RCC 7860 (cell line): ENCODE measurements around the gene WNT9A.
"Not testable (repeated sequence)": the region's sequence is repeated elsewhere in the genome, so short reads cannot be mapped to it uniquely, and the experiment has no call there.

Source experiments
- DNase-seq: peaks from one replicate; pipeline ENCODE4 v3.0.0-alpha.2; 2015; ENCODE audit warnings: low spot score
- FAIRE-seq: peaks from 2 replicates; lab custom pipeline; 2012; peaks lifted over from hg19 to GRCh38; lab: Jason Lieb, UNC

WNT9A gene

DNA sequence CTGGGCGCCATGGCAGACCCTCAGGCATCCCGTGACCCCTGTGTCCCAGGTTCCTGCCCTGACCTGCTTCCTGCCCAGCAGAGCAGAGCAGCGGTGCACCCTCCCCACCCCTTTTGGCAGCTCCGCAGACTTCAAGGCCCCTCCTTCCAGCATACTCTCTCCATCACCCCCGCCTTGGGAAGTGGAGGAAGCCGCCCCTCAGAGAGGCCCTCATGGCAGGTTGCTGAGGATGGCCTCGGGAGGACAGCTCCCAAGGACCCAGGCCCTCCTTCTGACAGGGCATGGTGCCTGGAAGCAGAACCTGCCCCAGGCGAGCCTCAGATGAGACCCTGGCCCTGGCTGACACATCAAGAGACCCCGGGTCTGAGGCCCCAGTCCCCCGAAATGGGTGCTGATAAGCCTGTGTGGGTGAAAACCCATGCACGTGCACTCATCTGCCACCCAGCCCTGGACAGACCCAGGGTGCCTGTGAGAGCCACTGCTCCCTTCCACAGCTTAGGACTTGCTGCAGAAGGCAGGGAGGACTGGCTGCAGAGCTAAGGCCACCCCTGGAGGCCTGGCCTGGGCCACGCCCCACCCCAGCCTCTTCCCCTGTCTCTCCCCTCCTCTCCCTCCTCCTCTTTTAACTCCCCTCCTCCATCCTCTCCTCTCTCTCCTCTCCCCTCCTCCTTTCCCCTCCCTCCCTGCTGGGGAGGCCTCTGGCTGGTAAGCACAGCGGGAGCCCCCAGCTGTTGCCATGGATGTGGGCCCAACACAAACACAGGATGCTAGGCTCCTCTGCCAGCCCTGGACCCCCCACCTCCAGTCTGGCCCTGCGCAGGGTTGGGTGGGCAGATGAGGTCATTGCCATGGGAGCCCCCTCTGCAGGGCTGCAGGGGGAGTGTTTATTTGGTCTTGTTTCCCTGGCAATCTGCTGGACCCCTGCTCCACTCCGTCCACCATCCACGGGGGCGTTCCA, 33.7 kb downstream of the WNT9A start:
- FAIRE-seq (no peak), DNase-seq (no peak)

DNA sequence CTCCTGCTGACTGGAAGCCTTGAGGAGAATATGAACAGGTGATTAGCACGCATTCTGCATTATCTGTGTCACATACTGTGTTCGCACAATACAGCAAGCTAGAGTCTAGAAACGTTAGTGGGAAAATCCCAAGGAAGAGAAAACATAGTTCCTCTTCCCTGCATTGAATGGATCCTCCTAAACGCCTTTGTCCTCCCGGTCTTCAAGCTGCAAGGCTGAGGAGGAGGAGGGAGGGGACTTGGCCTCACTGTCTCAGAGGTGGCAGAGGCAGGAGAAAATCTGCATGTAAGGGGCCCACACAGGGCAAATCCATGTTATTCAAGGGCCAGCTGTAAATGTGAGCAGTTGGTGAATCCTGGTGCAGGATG, 34.4 kb downstream of the WNT9A start:
- no peak for FAIRE-seq
- no peak for DNase-seq

DNA sequence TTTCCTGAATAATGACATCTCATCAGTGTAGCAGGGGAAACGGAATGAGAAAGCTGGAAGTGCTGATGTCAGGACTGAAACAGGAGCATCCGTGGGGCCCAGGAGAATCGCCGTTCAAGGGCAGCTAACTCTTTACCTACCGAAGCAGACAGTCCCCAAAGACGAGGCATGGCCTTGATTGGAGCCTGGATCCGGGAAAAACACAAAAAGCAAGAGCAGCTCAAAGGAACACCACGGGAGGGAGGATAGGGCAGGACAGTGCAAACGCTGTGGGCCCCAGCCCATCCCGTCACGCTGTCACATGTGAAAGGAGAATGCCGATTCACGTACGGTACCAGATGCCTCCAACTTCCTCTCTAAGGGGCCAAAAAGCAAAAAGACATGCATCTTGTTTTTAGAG, 34.9 kb downstream of the WNT9A start:
- FAIRE-seq (no peak), DNase-seq (no peak)

DNA sequence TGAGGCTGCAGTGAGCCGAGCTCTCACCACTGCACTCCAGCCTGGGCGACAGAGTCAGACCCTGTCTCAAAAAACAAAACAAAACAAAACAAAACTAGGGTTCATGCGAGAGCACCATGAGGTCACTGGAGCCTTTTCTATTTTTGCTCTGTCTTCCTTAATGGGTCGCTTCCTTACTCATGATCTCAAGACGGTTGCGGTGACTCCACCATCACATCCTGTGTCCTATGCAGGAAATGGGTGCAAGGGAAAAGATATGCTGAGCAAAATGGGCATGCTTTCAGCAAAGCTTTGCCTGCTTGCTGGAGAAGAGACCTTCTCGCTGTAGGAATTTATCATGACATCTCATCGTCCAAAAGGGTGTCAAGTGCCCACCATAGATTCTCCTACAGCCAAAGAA, 36.4 kb downstream of the WNT9A start:
- FAIRE-seq = no peak
- no peak for DNase-seq

DNA sequence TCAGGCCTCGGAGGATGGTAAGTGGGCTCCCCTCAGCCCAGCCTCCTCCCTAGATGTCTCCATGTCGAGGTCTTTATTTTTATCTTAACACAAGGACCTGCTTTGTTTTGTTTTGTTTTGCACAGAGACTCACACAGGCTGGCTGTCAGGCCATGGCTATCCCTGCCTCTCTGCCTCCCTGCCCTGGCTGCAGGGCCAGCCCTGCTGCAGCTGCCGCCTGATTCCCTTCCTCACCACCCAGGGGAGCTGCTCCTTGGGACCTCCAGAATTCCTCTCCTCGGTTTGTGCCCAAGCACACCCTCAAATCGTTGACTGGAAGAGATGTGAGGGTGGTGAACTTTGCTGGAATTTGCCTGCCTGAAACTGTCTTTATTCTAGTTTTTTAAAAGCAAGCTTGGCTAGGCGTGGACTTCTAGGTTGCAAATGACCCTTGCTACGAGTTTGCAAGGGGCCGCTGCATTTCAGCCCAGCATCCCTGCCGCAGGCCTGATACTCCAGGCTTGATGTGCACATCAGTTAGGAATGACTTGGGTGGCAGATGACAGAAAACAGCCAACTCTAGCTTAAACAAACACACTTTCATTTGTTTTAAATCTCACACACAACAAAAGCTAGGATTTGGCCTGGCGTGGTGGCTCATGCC, 37.1 kb downstream of the WNT9A start:
- DNase-seq (no peak), FAIRE-seq (no peak)

DNA sequence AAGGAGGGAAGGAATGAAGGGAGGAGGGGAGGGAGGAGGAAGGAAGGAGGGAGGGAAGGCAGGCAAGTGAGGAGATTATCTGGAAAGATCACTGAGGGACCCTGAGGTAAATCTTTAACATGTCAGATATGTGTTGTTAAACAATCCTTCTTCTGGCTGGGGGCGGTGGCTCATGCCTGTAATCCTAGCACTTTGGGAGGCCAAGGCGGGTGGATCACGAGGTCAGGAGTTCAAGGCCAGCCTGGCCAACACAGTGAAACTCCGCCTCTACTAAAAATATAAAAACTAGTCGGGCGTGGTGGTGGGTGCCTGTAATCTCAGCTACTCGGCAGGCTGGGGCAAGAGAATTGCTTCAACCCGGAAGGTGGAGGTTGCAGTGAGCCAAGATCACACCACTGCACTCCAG, 37.8 kb downstream of the WNT9A start:
- FAIRE-seq, DNase-seq: not testable (repeated sequence)

DNA sequence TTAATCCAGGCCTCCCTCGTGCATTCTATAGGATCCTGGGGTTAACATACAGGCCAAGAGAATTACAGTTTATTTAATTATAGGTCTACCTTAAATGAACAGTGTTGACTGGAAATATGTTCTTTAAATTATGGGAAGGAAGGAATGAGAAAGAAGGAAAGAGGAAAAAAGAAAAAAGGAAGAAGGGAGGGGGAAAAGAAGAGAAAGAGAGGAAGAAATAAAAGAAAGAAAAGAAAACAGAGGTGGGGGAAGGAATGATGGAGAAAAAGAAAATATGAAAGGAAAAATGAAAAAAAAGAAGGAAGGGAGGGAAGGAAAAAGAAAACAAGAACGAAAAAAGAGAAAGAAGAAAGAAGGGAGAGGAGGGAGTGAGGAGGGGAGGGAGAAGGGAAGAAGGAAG, 38.5 kb downstream of the WNT9A start:
- no peak for DNase-seq
- no peak for FAIRE-seq

DNA sequence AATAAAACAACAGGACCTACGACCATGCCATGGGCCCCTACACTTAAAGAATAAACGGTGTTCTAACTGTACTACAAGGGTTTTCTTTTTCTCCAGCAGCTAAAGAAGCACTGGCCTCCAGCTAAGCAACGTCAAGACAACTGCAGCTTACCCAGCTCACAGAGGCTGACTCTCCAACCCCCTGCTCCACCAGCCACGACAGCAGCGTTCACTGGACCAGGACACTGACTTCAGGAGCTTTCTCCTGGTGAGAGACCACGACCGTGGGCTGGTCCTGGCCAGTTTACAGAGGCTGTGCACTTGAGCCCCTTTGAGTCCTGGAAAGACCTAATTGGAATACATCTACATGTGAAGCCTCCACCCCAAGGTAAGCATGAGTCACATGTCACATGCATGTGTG, 39.4 kb downstream of the WNT9A start:
- no peak for FAIRE-seq

DNA sequence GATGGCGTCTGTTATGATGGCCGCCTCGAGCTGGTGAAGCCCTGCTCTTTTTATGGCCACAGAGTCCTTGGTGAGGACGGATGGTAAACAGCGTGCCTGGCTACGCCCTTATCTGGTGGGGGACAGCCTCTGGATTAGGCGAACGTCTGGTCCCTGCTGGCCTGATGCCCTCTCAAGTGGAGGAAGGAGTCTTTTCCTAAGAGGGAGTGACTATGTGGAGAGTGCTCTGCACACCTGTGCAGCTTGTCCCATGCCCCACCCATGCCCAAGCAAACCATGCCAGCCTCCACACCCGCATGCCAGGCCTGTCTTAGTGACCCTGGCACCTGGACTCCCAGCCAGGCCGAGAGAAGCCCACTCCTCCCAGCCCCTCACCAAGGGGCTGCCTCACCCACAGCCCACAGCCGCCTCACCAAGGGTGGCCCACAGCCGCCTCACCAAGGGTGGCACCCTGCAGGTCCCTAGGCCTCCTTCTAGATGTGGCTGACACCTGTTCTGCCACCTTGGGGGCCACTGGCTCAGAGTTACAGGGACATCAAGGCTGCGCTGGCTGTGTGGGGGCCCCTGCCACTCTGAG, 40.2 kb downstream of the WNT9A start:
- no peak for DNase-seq
- no peak for FAIRE-seq

More for the DNA sequence above, 39.4 kb downstream of the WNT9A start:
- no peak for DNase-seq

DNA sequence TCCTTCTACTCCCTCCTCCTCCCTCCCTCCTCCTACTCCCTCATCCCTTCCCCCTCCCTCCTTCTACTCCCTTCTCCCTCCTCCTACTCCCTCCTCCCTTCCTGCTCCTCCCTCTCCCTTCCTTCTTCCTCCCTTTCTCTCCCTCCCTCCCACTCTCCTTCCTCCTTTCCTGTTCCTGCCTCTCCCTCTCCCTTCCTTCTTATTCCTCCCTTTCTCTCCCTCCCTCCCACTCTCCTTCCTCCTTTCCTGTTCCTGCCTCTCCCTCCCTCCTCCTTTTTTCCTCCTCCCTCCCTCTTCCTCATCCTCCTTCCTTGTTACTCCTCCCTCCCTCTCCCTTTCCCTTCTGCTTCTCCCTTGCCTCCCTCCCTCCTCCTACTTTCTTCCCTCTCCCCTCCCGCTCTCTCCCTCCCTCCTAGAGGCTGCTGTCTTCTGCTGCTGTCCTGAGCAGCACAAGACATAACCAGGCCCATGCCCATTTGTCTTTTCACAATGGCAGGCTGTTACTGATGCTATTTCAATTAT, 41.1 kb downstream of the WNT9A start:
- FAIRE-seq = no peak
- DNase-seq = no peak

DNA sequence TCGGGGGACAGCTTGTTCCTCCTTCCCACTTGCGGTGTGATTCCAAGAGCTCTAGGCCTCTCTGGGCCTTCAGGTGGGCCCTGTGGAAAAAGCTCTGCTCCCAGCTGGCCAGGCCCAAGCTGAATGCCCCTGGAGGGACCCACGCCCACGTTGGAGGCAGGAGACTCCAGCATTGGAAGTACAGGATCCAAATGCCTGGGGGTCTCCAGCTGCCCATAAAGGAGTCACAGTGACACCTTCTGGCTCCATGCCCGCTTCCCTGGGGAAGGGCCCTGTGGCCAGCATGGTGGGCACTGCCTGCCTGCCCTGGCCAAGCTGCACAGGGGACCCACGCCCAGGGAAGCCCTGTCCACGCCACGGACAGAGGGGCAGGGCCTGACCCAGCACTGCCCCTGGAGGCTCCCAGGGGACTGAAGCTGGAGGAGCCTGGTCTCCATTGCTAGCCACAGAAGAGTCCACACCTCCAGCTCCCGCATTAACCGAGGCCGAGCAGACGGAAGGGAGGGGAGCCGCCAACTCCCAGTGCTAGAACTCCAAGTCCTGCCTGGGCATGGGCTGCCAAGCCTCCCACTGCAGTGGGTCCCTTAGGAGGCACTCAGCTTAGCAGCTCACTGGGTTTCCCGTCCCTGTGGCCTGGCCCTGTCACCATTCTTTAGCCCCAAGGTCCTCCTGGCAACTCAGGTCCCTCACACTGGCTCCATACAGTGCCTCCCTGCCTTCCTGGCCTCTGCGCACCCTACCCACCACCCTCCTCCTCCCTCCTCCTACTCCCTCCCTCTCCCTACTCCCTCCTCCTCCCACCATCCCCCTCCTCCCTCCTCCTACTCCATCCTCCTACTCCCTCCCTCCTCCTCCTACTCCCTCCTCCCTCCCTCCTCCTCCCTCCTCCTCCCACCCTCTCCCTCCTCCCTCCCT, 41.9 kb downstream of the WNT9A start:
- no peak for DNase-seq
- FAIRE-seq = no peak

DNA sequence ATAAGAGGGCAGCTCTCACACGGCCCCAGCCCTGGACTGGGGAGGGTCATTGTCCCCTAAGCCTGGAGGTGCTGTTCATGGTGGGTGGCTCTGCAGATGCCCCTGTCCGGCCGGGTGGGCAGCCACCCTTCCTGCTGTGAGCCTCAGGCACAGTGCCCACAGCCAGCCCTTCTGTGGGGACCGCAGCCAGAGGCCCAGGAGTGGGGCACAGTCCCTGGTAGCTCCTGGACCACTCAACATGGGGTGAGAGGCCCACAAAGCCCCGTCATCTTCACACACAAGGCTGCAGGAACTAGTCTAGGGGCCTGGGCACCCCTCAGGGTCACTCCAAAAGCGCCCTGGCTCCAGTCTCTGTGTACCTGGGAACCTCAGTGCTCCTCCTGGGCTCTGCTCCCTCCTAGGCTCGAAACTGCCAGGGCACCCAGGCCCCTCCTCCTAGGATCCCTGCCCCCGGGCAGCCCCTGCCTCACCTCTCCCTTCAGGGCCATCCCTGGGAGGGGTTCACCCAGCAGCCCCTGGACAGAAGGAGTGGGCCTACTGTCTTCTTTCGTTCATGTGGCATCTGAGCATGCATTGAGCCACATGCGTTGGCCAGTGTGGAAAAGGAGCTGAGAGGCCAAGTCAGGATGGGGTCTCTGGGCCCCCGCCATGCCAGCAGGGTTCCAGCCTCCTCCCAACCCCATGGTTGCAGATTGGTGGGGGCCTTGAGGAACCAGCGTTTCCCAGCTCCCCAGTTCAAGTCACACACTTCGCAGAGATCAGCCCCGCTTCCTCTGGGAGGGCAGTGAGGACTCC, 43.0 kb downstream of the WNT9A start:
- DNase-seq (no peak), FAIRE-seq (no peak)

DNA sequence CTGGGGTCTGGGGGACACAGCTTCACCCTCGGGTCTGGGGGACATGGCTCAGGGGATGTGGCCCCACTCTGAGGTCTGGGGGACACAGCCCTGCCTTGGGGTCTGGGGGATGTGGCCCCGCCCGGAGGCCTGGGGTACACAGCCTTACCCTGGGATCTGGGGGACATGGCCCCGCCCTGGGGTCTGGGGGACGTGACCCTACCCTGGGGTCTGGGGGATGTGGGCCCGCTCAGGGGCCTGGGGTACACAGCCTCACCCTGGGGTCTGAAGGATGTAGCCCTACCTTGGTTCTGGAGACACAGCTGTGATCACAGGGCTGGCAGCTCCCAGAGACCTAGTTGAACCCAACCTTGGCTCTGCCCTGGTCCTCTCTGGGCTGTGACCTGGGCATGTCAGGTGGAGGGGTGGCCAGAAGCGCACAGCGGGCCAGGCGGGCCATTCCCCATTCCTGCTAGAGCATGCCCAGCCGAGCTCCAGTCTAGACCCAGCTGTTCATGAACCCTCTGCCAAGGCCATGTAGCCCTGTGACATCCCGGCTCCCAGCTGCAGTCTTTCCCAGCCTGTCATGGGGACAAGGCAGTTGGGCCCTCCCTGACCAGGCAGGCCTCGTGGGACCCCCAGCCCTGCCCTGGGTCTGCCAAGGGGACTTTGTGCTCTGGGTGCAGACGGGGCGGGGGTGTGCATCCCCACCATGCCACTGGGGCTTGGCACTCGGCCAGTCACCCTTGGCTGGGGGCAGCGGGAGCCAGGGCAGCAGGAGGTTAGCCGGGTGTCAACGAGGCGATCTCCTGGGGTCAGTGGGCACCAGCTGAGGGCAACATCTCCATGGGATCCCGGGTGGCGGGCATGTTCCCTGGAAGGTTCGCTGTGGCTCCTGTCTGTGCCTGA, 43.9 kb downstream of the WNT9A start:
- FAIRE-seq (no peak), DNase-seq (no peak)

DNA sequence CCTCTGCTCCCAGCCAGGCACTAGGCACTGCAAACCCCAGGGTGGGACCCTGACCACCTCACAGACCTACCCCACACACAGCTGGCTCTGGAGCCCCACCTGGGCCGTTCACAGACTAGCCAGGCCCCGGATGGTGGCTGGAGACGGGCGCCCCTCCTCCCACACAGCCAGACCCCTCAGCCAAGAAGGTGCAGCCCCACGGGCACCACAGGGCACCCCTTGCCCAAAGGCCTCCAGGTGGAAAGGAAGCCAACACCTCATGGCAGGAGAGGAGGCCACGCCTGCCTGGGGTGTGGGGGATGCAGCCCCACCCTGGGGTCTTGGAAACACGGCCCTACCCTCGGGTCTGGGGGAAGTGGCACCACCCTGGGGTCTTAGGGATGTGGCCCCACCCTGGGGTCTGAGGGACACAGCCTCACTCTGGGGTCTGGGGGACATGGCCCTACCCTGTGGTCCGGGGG, 44.6 kb downstream of the WNT9A start:
- no peak for FAIRE-seq
- no peak for DNase-seq

DNA sequence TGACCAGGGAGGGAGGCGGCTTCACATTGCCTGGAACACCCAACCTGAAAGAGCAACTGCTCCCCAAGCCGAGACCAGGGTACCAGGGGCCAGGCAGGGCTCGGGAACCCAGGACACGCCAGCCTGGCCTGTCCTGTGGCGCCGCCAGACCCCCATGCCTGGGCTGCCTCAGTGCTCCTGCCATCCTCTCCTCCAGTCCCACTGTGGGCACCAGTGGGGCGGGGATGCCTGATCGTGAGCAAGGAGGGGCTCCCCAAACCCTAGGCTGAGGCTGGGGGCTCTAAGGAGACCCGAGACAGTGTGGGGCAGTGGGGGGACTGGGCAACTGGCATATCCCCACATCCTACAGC, 45.1 kb downstream of the WNT9A start:
- FAIRE-seq = no peak
- no peak for DNase-seq

DNA sequence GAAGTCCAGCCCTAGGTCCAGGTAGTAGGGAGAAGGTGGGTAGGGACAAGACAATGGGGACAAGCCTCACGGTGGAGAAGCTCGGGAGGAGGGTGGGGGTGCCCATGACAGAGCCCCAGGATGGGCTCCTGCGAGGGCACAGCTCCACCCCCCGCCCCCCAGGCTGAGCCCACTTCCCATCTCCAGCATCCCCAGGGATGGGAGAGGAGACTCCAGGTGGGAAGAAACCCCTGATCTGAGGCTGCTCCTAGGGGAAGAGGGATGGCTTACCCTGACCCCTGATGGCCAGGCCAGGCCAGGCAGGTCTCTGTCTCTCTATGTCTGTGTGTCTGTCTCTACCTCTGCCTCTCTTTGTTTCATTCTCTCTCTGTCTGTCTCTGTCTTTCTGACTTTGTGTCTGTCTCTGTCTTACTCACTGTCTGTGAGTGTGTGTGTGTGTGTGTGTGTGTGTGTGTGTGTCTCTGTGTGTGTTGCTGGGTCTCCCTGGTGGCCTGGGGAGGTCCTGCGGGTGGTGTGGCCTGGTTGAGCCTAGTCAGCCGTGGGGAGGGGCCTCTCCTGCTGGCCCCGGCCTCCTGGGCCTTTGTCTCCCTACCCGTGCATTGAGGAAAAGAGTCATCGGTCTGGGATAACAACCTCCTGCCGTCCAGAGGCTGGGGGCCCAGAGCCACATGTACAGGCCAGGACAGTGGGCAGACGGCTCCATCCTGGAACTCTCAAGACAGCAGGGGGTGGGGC, 45.7 kb downstream of the WNT9A start:
- FAIRE-seq = no peak
- no peak for DNase-seq

DNA sequence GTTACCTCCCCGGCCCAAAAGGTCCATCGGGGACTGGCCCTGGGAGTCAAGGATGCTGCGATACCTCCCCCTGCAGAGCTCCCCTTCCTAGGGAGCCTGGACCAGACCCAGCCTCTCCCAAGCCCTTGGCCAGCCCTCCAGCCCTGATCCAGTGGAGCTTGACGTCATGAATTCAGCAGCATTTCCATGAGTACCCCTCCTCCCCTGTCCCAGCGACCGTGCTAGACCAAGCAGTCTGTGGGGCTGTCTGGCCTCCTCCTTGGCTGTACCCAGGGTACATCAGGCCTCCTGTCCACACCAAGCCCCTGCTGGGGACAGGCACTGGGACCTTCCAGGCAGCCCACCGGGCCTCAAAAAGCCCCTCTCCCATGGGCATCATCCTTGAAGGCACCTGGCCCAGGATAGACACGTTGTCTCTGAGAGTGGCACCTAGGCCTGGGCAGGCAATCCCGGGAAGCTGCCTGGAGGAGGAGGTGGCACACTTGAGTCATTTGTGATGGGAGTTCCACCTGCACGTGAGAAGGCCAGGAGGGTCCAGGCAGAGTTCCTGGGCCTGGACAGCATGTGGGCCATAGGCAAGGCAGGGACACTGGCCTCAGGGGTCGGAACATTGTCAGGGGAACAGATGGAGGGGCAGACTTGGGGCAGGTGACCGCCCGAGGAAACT, 46.4 kb downstream of the WNT9A start:
- FAIRE-seq (no peak), DNase-seq (no peak)

DNA sequence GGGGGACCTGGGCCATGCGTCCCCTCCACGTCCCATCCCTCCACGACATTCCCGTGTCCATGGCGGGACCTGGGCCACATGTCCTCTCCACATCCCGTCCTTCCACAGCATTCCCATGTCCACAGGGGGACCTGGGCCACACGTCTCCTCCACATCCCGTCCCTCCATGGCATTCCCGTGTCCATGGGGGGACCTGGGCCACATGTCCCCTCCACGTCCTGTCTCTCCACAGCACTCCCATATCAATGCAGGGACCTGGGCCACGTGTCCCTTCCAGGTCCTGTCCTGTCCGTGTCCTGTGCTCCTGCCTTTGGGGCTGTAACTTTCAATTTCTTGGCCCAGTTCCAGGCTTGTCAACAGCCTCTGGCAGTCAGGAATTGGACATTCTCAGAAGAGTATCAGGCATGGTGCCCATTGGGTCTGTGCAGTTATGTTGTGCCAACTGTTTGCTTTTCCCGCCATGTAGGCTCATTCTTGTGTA, 47.1 kb downstream of the WNT9A start:
- DNase-seq (no peak), FAIRE-seq (no peak)
